K562 (cell line): ENCODE measurements around the gene ACOX1. TPM values are rescaled to one million over a fixed set of nuclear protein-coding genes. Genes with fewer than 3 reads are reported as not detected.

Experiments
- ADNP ChIP-seq: fragments of 200-800 bp; sonication (Bioruptor generic); IDR thresholded peaks from 2 replicates; pipeline ENCODE4 v1.6.1; 2016; ENCODE audit warnings: missing genetic modification characterization, missing compliant biosample characterization
- ARNT ChIP-seq, 2 experiments: fragments of 450-650 bp; IDR thresholded peaks; 2 replicates each; pipeline ENCODE4 v1.6.1; 2016; ENCODE audit warnings: mild to moderate bottlenecking in 1 of 2
- C11orf30 ChIP-seq: fragments of 450-650 bp; IDR thresholded peaks from 2 replicates; pipeline ENCODE4 v1.6.1; 2016; ENCODE audit warnings: low read depth, mild to moderate bottlenecking
- CBX5 ChIP-seq: IDR thresholded peaks from 2 replicates; pipeline ENCODE4 v1.6.1; 2014; ENCODE audit warnings: low read depth, borderline replicate concordance
- ETV5 ChIP-seq: sonication (generic); formaldehyde crosslinking; IDR thresholded peaks from 2 replicates; pipeline ENCODE4 v1.4.0; 2020; ENCODE audit warnings: low read depth, mild to moderate bottlenecking, missing genetic modification reagents
- FUS ChIP-seq: fragments of 200-400 bp; formaldehyde crosslinking; optimal IDR thresholded peaks from 2 replicates; pipeline ENCODE3; 2017; ENCODE audit warnings: low read depth, low read length
- GABPB1 ChIP-seq: sonication (generic); formaldehyde crosslinking; IDR thresholded peaks from 2 replicates; pipeline ENCODE4 v1.8.0; 2022; ENCODE audit warnings: mild to moderate bottlenecking, missing genetic modification reagents
- IRF2 ChIP-seq: sonication (generic); formaldehyde crosslinking; IDR thresholded peaks from 2 replicates; pipeline ENCODE4 v1.8.1; 2022; ENCODE audit warnings: mild to moderate bottlenecking, missing genetic modification reagents
- MEF2D ChIP-seq: conservative IDR thresholded peaks from 2 replicates; pipeline ENCODE4 v1.6.1; 2016; ENCODE audit warnings: low read depth, missing genetic modification characterization, missing compliant biosample characterization
- MTA1 ChIP-seq: fragments of 450-650 bp; IDR thresholded peaks from 2 replicates; pipeline ENCODE4 v1.6.1; 2017; ENCODE audit warnings: borderline replicate concordance
- MYBL2 ChIP-seq, 2 experiments: fragments of 450-650 bp in 1 of 2; sonication (generic) in 1 of 2; formaldehyde crosslinking in 1 of 2; IDR thresholded peaks; 2 replicates each; pipeline versions ENCODE4 v1.6.1 to v1.8.1; 2017 to 2022; ENCODE audit warnings: borderline replicate concordance in 1 of 2, inconsistent platforms in 1 of 2, low read depth in 1 of 2, mild to moderate bottlenecking in 1 of 2, missing genetic modification reagents in 1 of 2, moderate library complexity in 1 of 2
- NFIC ChIP-seq: fragments of 450-650 bp; IDR thresholded peaks from 2 replicates; pipeline ENCODE4 v1.6.1; 2017; ENCODE audit warnings: mild to moderate bottlenecking, inconsistent platforms
- NONO ChIP-seq, 2 experiments: fragments of 200-400 bp in 1 of 2; fragments of 450-650 bp in 1 of 2; formaldehyde crosslinking in 1 of 2; IDR thresholded peaks; 2 replicates each; pipeline ENCODE4 v1.6.1; 2017; ENCODE audit warnings: low read depth in 2 of 2, mild to moderate bottlenecking in 2 of 2, moderate library complexity in 2 of 2, low read length in 1 of 2
- NR2F6 ChIP-seq: fragments of 450-650 bp; formaldehyde crosslinking; IDR thresholded peaks from 2 replicates; pipeline ENCODE4 v1.4.0; 2020; ENCODE audit warnings: mild to moderate bottlenecking
- PHF8 ChIP-seq: fragments of 200-600 bp; sonication (generic); IDR thresholded peaks from 2 replicates; pipeline ENCODE4 v1.6.1; 2012; ENCODE audit warnings: mixed run types, mild to moderate bottlenecking, inconsistent platforms, low read length, moderate library complexity, borderline replicate concordance
- SAFB2 ChIP-seq: fragments of 200-400 bp; formaldehyde crosslinking; IDR thresholded peaks from 2 replicates; pipeline ENCODE4 v1.6.1; 2018; ENCODE audit warnings: borderline replicate concordance, low read length, low read depth, moderate library complexity; ENCODE audit not compliant: severe bottlenecking
- SIN3B ChIP-seq: fragments of 450-650 bp; IDR thresholded peaks from 2 replicates; pipeline ENCODE4 v1.6.1; 2017; ENCODE audit warnings: low read depth, mild to moderate bottlenecking, moderate library complexity
- SMC3 ChIP-seq: conservative IDR thresholded peaks from 2 replicates; pipeline ENCODE4 v1.6.1; 2011; ENCODE audit warnings: low read depth, low read length, improper control_type of control experiment; ENCODE audit not compliant: insufficient read depth
- ZC3H8 ChIP-seq: fragments of 450-650 bp; IDR thresholded peaks from 2 replicates; pipeline ENCODE4 v1.6.1; 2017
- ZNF217 ChIP-seq: sonication (generic); formaldehyde crosslinking; IDR thresholded peaks from 2 replicates; pipeline ENCODE4 v1.8.0; 2022; ENCODE audit warnings: mild to moderate bottlenecking, missing genetic modification reagents
- ZNF316 ChIP-seq: fragments of 450-650 bp; IDR thresholded peaks from 2 replicates; pipeline ENCODE4 v1.6.1; 2016
- ZNF507 ChIP-seq: conservative IDR thresholded peaks from 2 replicates; pipeline ENCODE4 v1.6.1; 2017; ENCODE audit warnings: missing genetic modification characterization, missing compliant biosample characterization
- ZNF644 ChIP-seq: fragments of 200-800 bp; sonication (Bioruptor generic); IDR thresholded peaks from 2 replicates; pipeline ENCODE4 v1.6.1; 2016; ENCODE audit warnings: low read depth, missing genetic modification characterization, missing compliant biosample characterization
- polyA plus RNA-seq, 8 experiments: library from polyadenylated mRNA; depleted of rRNA in 4 of 8; stranded (reverse) in 5 of 8; unstranded in 3 of 8; fragments of >200 nt; fragmentation: Nextera tagmentation in 2 of 8; fragmentation: Illumina TruSeq in 1 of 8; extraction: Ambion mirVana in 2 of 8; extraction: Trizol in 1 of 8; gene quantifications; 2 replicates each; pipeline versions ENCODE4 v1.2.1 to v1.2.3, GENCODE V29; 2011 to 2014; ENCODE audit warnings: inconsistent platforms in 1 of 8, missing spikeins in 1 of 8
- total RNA-seq, 7 experiments: library from RNA; depleted of rRNA in 6 of 7; stranded (reverse); fragments of >200 nt in 6 of 7; fragmentation: Illumina TruSeq in 2 of 7; extraction: Trizol in 2 of 7; gene quantifications; 2 replicates each; pipeline versions ENCODE4 v1.2.1 to v1.2.3, GENCODE V29; 2011 to 2021; ENCODE audit warnings: low replicate concordance in 1 of 7
- TF ChIP-seq, protein P1 (sequence below): IDR thresholded peaks from 2 replicates; pipeline ENCODE4 v1.6.1; 2012; ENCODE audit warnings: low read depth, low read length, improper control_type of control experiment, borderline replicate concordance
- TF ChIP-seq, protein P2 (sequence below): fragments of 250-450 bp; sonication (Bioruptor Pico); IDR thresholded peaks from 2 replicates; pipeline ENCODE4 v1.5.0; 2020; ENCODE audit warnings: mild to moderate bottlenecking
- TF ChIP-seq, protein P3 (sequence below): fragments of 250-450 bp; sonication (Bioruptor Pico); IDR thresholded peaks from 2 replicates; pipeline ENCODE4 v1.5.0; 2021

The ACOX1 gene
- total and polyA plus RNA-seq, 9 of the 15 experiments (the other 6 are each of a cell fraction or from before 2014, with no cell fraction given) = 7.8 to 24.1 (median 14.5) TPM

DNA sequence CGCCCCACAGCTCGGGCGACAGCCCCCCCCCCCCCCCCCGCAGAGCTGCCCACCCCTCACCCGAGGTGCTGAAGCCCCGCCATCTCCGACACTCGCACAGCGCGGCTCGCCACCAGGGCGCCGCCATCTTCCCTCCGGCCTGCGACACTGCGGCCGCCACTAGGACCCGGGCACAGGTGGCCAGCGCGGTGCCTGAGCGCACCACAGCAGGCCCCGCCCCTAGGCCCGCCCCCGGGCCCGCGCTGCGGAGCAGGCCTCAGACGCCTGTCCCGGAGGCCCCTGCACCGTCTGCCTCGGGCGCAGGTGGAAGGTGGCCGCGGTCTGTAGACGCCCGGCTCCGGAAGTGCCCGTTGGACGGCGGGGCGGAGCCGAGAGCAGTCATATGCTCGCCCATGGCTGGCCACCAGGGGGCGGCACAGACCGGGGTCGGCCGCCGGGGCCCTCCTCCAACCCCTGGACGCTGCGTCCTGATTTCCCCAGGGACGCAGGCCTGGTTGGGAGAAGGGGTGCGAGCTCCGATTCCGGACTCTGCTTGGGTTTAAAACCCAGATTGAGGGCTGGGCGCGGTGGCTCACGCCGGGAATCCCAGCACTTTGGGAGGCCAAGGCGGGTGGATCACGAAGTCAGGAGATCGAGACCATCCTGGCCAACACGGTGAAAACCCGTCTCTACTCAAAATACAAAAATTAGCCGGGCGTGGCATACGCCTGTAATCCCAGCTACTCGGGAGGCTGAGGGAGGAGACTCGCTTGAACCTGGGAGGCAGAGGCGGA lies 74.0 kb downstream of the ACOX1 start, which contains the start of gene MRPL38 (continued):
- TF ChIP-seq MYBL2 (IDR thresholded peaks at IDR 0.05; ENCODE audit: low read depth) (no peak), MYBL2 (CRISPR knock-in tag; IDR thresholded peaks at IDR 0.05; ENCODE audit: borderline replicate concordance) (no peak), ZNF507 (tag) (no peak), SIN3B (peak; percentile 84), ZC3H8 (no peak), IRF2 (CRISPR knock-in tag) (no peak), ZNF644 (tag) (no peak), C11orf30 (peak; percentile 76), ZNF217 (CRISPR knock-in tag) (no peak), ZNF316 (no peak), SAFB2 (no peak), SMC3 (peak; percentile 97), FUS (no peak), PHF8 (peak; percentile 52; the same call in 1 of the 2 replicates), NFIC (peak; percentile 73), GABPB1 (CRISPR knock-in tag) (peak; percentile 94), NR2F6 (no peak), ETV5 (CRISPR knock-in tag) (peak; percentile 98), MEF2D (tag) (no peak), ARNT (IDR thresholded peaks at IDR 0.05) (no peak), CBX5 (no peak), NONO (IDR thresholded peaks at IDR 0.05; ENCODE audit: low read depth in 2 of 2, low read length in 1 of 2) (peak; percentile 63 to 92; a peak in 3 of 4 replicates), MTA1 (no peak), ADNP (tag) (no peak)
- TF ChIP-seq, protein P1, sequence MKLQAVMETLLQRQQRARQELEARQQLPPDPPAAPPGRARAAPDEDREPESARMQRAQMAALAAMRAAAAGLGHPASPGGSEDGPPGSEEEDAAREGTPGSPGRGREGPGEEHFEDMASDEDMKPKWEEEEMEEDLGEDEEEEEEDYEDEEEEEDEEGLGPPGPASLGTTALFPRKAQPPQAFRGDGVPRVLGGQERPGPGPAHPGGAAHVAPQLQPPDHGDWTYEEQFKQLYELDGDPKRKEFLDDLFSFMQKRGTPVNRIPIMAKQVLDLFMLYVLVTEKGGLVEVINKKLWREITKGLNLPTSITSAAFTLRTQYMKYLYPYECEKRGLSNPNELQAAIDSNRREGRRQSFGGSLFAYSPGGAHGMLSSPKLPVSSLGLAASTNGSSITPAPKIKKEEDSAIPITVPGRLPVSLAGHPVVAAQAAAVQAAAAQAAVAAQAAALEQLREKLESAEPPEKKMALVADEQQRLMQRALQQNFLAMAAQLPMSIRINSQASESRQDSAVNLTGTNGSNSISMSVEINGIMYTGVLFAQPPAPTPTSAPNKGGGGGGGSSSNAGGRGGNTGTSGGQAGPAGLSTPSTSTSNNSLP = no peak
- TF ChIP-seq, protein P2, sequence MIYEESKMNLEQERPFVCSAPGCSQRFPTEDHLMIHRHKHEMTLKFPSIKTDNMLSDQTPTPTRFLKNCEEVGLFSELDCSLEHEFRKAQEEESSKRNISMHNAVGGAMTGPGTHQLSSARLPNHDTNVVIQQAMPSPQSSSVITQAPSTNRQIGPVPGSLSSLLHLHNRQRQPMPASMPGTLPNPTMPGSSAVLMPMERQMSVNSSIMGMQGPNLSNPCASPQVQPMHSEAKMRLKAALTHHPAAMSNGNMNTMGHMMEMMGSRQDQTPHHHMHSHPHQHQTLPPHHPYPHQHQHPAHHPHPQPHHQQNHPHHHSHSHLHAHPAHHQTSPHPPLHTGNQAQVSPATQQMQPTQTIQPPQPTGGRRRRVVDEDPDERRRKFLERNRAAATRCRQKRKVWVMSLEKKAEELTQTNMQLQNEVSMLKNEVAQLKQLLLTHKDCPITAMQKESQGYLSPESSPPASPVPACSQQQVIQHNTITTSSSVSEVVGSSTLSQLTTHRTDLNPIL (CRISPR knock-in tag) = no peak
- TF ChIP-seq, protein P3, sequence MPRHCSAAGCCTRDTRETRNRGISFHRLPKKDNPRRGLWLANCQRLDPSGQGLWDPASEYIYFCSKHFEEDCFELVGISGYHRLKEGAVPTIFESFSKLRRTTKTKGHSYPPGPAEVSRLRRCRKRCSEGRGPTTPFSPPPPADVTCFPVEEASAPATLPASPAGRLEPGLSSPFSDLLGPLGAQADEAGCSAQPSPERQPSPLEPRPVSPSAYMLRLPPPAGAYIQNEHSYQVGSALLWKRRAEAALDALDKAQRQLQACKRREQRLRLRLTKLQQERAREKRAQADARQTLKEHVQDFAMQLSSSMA (CRISPR knock-in tag) = 0 out of 2 replicates have a peak, but pooled peaks have one; percentile 46
